Epidermal melanocyte (primary cell): ENCODE measurements around the gene TNS1.
A peak's percentile ranks its signal among the peaks of the same experiment; 100 is the strongest.
"Not testable (repeated sequence)": the region's sequence is repeated elsewhere in the genome, so short reads cannot be mapped to it uniquely, and the experiment has no call there.

ENCODE experiments used
- DNase-seq: peaks from one replicate; pipeline ENCODE4 v3.0.0; 2011; ENCODE audit warnings: low spot score; ENCODE audit not compliant: insufficient read length

TNS1 gene

GRCh38 chr2:217817466-217818292 is 185.1 kb downstream of the TNS1 start:
- no peak for DNase-seq

- DNase-seq: peak; percentile 73
Observed at GRCh38 chr2:217816396-217816869, 186.4 kb downstream of the TNS1 start.

- no peak for DNase-seq
Observed at GRCh38 chr2:217813828-217814227, 189.0 kb downstream of the TNS1 start.

- no peak for DNase-seq
Observed at GRCh38 chr2:217812170-217812569, 190.6 kb downstream of the TNS1 start.

GRCh38 chr2:217810260-217810659 is 192.5 kb downstream of the TNS1 start:
- DNase-seq: no peak

GRCh38 chr2:217809736-217810135 is 193.1 kb downstream of the TNS1 start:
- DNase-seq: no peak

- not testable (repeated sequence) for DNase-seq
Observed at GRCh38 chr2:217808967-217809366, 193.8 kb downstream of the TNS1 start.

- DNase-seq: no peak
Observed at GRCh38 chr2:217808326-217808725, 194.5 kb downstream of the TNS1 start.

GRCh38 chr2:217807753-217808152 is 195.0 kb downstream of the TNS1 start:
- DNase-seq: no peak

GRCh38 chr2:217807025-217807424 is 195.8 kb downstream of the TNS1 start:
- no peak for DNase-seq

GRCh38 chr2:217806482-217806765 is 196.4 kb downstream of the TNS1 start:
- DNase-seq: no peak

- DNase-seq: no peak
Observed at GRCh38 chr2:217805668-217806481, 196.9 kb downstream of the TNS1 start.

GRCh38 chr2:217804791-217805667 is 197.8 kb downstream of the TNS1 start:
- no peak for DNase-seq

- no peak for DNase-seq
Observed at GRCh38 chr2:217804338-217804737, 198.5 kb downstream of the TNS1 start.

GRCh38 chr2:217803653-217803960 is 199.2 kb downstream of the TNS1 start:
- DNase-seq: no peak

- no peak for DNase-seq
Observed at GRCh38 chr2:217802876-217803652, 199.7 kb downstream of the TNS1 start.

GRCh38 chr2:217802266-217802665 is 200.5 kb downstream of the TNS1 start:
- DNase-seq: no peak

GRCh38 chr2:217801711-217802110 is 201.1 kb downstream of the TNS1 start:
- no peak for DNase-seq

GRCh38 chr2:217801115-217801531 is 201.7 kb downstream of the TNS1 start:
- no peak for DNase-seq

- DNase-seq: no peak
Observed at GRCh38 chr2:217800433-217801114, 202.2 kb downstream of the TNS1 start.
